Cardiac septum (tissue), 1 donor: ENCODE data around the gene BET1L. TPM values are rescaled to one million over a fixed set of nuclear protein-coding genes. Genes with fewer than 3 reads are reported as not detected.

Experiments
- DNase-seq: peaks from one replicate; pipeline ENCODE4 v3.0.0-alpha.2; 2020; ENCODE audit warnings: low spot score
- intact Hi-C: fragments of 100-400 bp; cut with DNase I; formaldehyde crosslinking; loops from one replicate; pipeline ENCODE4 v1.14.0; 2022
- total RNA-seq: library from RNA; stranded (reverse); fragmentation: NEBNext Ultra II Directional; extraction: Animal tissue kit (Norgen Biotek cat#: 25700); gene quantifications from one replicate; pipeline ENCODE4 v1.2.1, GENCODE V29; 2021
- donor health status: DM: no; HTN: no; CAD: no.

BET1L gene
- total RNA-seq, 1 donor from 2014 or later: 24.9 TPM

- intact Hi-C loops: no loop called here
- no peak for DNase-seq
Measured at GRCh38 chr11:212150-213100, 5.2 kb upstream of the BET1L start.

- no peak for DNase-seq
- intact Hi-C loops: no loop called here
Measured at GRCh38 chr11:211741-212140, 4.5 kb upstream of the BET1L start.

- DNase-seq: peak; percentile 6
- intact Hi-C loops: no loop called here
Measured at GRCh38 chr11:211295-211694, 4.1 kb upstream of the BET1L start.

- DNase-seq: peak; percentile 7
- intact Hi-C loops: no loop called here
Measured at GRCh38 chr11:210803-211180, 3.6 kb upstream of the BET1L start.

- peak; percentile 29 for DNase-seq
- intact Hi-C loops: no loop called here
Measured at GRCh38 chr11:210122-210802, 3.1 kb upstream of the BET1L start.

- DNase-seq: peak; percentile 74
- intact Hi-C loops: loop anchor here (5.0 kb wide), 1 partner anchor 148 kb away; no protein-coding TSS in a partner anchor
Measured at GRCh38 chr11:209275-210121, 2.3 kb upstream of the BET1L start.

GRCh38 chr11:208917-209260 lies 1.7 kb upstream of the BET1L start:
- intact Hi-C loops: loop anchor here (1.0 to 5.0 kb wide), 3 partner anchors 27 to 241 kb away; partner anchors contain the start of genes PSMD13, PTDSS2 and SIRT3
- DNase-seq: no peak

GRCh38 chr11:208181-208916 lies 1.1 kb upstream of the BET1L start:
- DNase-seq: peak; percentile 91
- intact Hi-C loops: loop anchor here (1.0 to 5.0 kb wide), 3 partner anchors 28 to 242 kb away; partner anchors contain the start of genes PSMD13, PTDSS2 and SIRT3

GRCh38 chr11:207863-208180 lies 623 bp upstream of the BET1L start:
- no peak for DNase-seq

GRCh38 chr11:206526-207207 lies 532 bp downstream of the BET1L start:
- peak; percentile 63 for DNase-seq
- intact Hi-C loops: loop anchor here (5.0 kb wide), 1 partner anchor 151 kb away; no protein-coding TSS in a partner anchor

More at GRCh38 chr11:207863-208180, 623 bp upstream of the BET1L start:
- intact Hi-C loops: loop anchor here (1.0 to 5.0 kb wide), 3 partner anchors 28 to 242 kb away; partner anchors contain the start of genes PSMD13, PTDSS2 and SIRT3

- intact Hi-C loops: loop anchor here (5.0 kb wide), 1 partner anchor 151 kb away; no protein-coding TSS in a partner anchor
- peak; percentile 73 for DNase-seq
Measured at GRCh38 chr11:206002-206384, 1.2 kb downstream of the BET1L start.

GRCh38 chr11:205221-206001 lies 1.8 kb downstream of the BET1L start:
- DNase-seq: peak; percentile 51
- intact Hi-C loops: loop anchor here (5.0 kb wide), 1 partner anchor 152 kb away; no protein-coding TSS in a partner anchor

- DNase-seq: peak; percentile 36
- intact Hi-C loops: loop anchor here (5.0 kb wide), 1 partner anchor 153 kb away; no protein-coding TSS in a partner anchor
Measured at GRCh38 chr11:204587-205109, 2.6 kb downstream of the BET1L start.

GRCh38 chr11:203945-204586 lies 3.1 kb downstream of the BET1L start:
- peak; percentile 71 for DNase-seq
- intact Hi-C loops: no loop called here

- DNase-seq: peak; percentile 31
- intact Hi-C loops: no loop called here
Measured at GRCh38 chr11:203056-203944, 3.9 kb downstream of the BET1L start.

- no peak for DNase-seq
- intact Hi-C loops: no loop called here
Measured at GRCh38 chr11:202490-202889, 4.7 kb downstream of the BET1L start.
